Neural cell (in vitro differentiated cells): Measurements from ENCODE around the gene JPH2.

ENCODE experiments used
- CTCF ChIP-seq: fragments of 450-650 bp; IDR thresholded peaks from 2 replicates; pipeline ENCODE4 v1.5.1; 2014; ENCODE audit warnings: antibody characterized with exemption, mild to moderate bottlenecking, moderate library complexity; ENCODE audit not compliant: poor library complexity, severe bottlenecking
- EP300 ChIP-seq: fragments of 450-650 bp; conservative IDR thresholded peaks from 2 replicates; pipeline ENCODE4 v1.6.1; 2014; ENCODE audit warnings: antibody characterized with exemption, mild to moderate bottlenecking, moderate library complexity; ENCODE audit not compliant: poor library complexity, severe bottlenecking
- EZH2 ChIP-seq: fragments of 200-600, 300-800 bp; shearing (Covaris generic), sonication (generic); IDR thresholded peaks from 2 replicates; pipeline ENCODE4 v1.6.1; 2014; ENCODE audit warnings: antibody characterized with exemption, low read length, borderline replicate concordance, mild to moderate bottlenecking; ENCODE audit not compliant: insufficient read depth, poor library complexity, severe bottlenecking
- MXI1 ChIP-seq: fragments of 450-650 bp; conservative IDR thresholded peaks from 2 replicates; pipeline ENCODE4 v1.6.1; 2014; ENCODE audit warnings: antibody characterized with exemption, mild to moderate bottlenecking; ENCODE audit not compliant: poor library complexity, severe bottlenecking
- POLR2AphosphoS5 ChIP-seq: IDR thresholded peaks from 2 replicates; pipeline ENCODE4 v1.6.1; 2012
- RAD21 ChIP-seq: fragments of 450-650 bp; conservative IDR thresholded peaks from 2 replicates; pipeline ENCODE4 v1.6.1; 2014; ENCODE audit warnings: antibody characterized with exemption, mild to moderate bottlenecking, moderate library complexity
- REST ChIP-seq: IDR thresholded peaks from 2 replicates; pipeline ENCODE4 v1.6.1; 2012; ENCODE audit warnings: borderline replicate concordance
- SMC3 ChIP-seq: fragments of 450-650 bp; conservative IDR thresholded peaks from 2 replicates; pipeline ENCODE4 v1.6.1; 2014; ENCODE audit warnings: antibody characterized with exemption, mild to moderate bottlenecking, moderate library complexity; ENCODE audit not compliant: poor library complexity
- TAF1 ChIP-seq: IDR thresholded peaks from 2 replicates; pipeline ENCODE4 v1.6.1; 2012; ENCODE audit warnings: low read depth

GRCh38 chr20:44084439-44084838 lies 102.5 kb downstream of the JPH2 start:
- TF ChIP-seq CTCF: no peak
- TF ChIP-seq TAF1: no peak
- no peak for TF ChIP-seq REST
- no peak for TF ChIP-seq RAD21
- TF ChIP-seq POLR2AphosphoS5: no peak
- TF ChIP-seq EZH2: no peak
- no peak for TF ChIP-seq MXI1
- no peak for TF ChIP-seq EP300
- no peak for TF ChIP-seq SMC3
